Common myeloid progenitor, CD34-positive (primary cell): ENCODE measurements around the gene CDHR1.

Source experiments
- CTCF ChIA-PET: fragments of 350-600 bp; sonication (Branson Sonifier 250); formaldehyde crosslinking; loops from one replicate; lab custom pipeline; 2021; ENCODE audit warnings: antibody characterized with exemption; lab: Charles Lee
- POLR2A ChIA-PET: fragments of 350-600 bp; sonication (Branson Sonifier 250); formaldehyde crosslinking; loops from one replicate; lab custom pipeline; 2021; ENCODE audit warnings: antibody characterized with exemption; lab: Charles Lee
- DNase-seq, 3 donors: peaks; one replicate each; pipeline versions ENCODE4 v3.0.0 to v3.0.0-alpha.2; 2013
- H3K27ac ChIP-seq, 2 experiments: 1 replicate in 1 of 2; 2 replicates in 1 of 2; pipeline ENCODE4 v1.7.0; 2013; ENCODE audit warnings: inconsistent platforms in 2 of 2, low read length in 2 of 2, mild to moderate bottlenecking in 2 of 2, low read depth in 1 of 2, moderate library complexity in 1 of 2; ENCODE audit not compliant: severe bottlenecking in 2 of 2, insufficient read depth in 1 of 2, poor library complexity in 1 of 2
- H3K27me3 ChIP-seq, 5 experiments: replicated peaks in 2 of 5; 1 replicate in 3 of 5; 2 replicates in 2 of 5; pipeline versions ENCODE4 v1.6.1 to v1.7.0; 2013; ENCODE audit warnings: low read length in 4 of 5, mild to moderate bottlenecking in 2 of 5, moderate library complexity in 2 of 5, inconsistent platforms in 1 of 5; ENCODE audit not compliant: insufficient read depth in 5 of 5, control insufficient read depth in 4 of 5
- H3K36me3 ChIP-seq, 4 experiments: 1 replicate in 2 of 4; 2 replicates in 2 of 4; pipeline versions ENCODE4 v1.6.1 to v1.7.0; 2013; ENCODE audit warnings: low read length in 3 of 4, control low read depth in 1 of 4, mild to moderate bottlenecking in 1 of 4; ENCODE audit not compliant: control insufficient read depth in 4 of 4, insufficient read depth in 4 of 4
- H3K4me1 ChIP-seq, 4 experiments: 1 replicate in 3 of 4; 2 replicates in 1 of 4; pipeline versions ENCODE4 v1.6.1 to v1.7.1; 2013; ENCODE audit warnings: low read length in 3 of 4, mild to moderate bottlenecking in 3 of 4, control low read depth in 1 of 4, inconsistent platforms in 1 of 4, moderate library complexity in 1 of 4; ENCODE audit not compliant: control insufficient read depth in 4 of 4, insufficient read depth in 4 of 4; ENCODE audit errors: control extremely low read depth in 1 of 4
- H3K4me3 ChIP-seq, 7 experiments: 1 replicate in 4 of 7; 2 replicates in 3 of 7; pipeline versions ENCODE4 v1.5.1 to v1.7.0; 2013; ENCODE audit warnings: mild to moderate bottlenecking in 7 of 7, low read length in 6 of 7, moderate library complexity in 6 of 7, inconsistent platforms in 2 of 7, low read depth in 2 of 7, control low read depth in 1 of 7; ENCODE audit not compliant: insufficient read depth in 4 of 7, control insufficient read depth in 1 of 7; ENCODE audit errors: extremely low read depth in 1 of 7
- H3K9me3 ChIP-seq, 5 experiments: 1 replicate in 4 of 5; 2 replicates in 1 of 5; pipeline versions ENCODE4 v1.6.1 to v1.7.1; 2013; ENCODE audit warnings: low read length in 4 of 5, mild to moderate bottlenecking in 2 of 5, inconsistent platforms in 1 of 5, low read depth in 1 of 5, moderate library complexity in 1 of 5; ENCODE audit not compliant: control insufficient read depth in 4 of 5, insufficient read depth in 2 of 5; ENCODE audit errors: control extremely low read depth in 1 of 5
- WGBS: methylation state at CpG from one replicate; pipeline ENCODE4 v1.1.5; 2013; ENCODE audit not compliant: insufficient coverage; 5-methylcytosine and 5-hydroxymethylcytosine counted together

CDHR1 gene

DNA sequence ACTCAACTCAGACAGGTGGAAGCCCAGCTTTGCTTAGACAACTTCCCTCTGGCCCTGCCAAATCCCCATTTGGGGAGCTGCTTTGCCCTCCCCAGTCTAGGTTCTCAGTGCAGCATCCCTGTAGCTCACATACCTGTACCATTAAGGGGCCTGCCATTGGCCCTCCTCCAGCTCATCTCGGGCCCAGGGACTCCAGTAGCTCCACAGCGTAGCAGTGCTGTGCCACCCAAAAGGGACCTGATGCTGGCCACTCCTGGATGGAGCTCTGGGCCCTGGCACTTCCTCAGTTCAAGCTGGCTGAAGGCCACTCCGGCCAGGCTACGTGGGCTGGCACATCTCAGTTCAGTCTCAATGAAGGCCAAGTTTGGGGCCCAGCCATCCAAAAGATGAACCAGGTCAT, 39.6 kb downstream of the CDHR1 start:
- H3K4me1 ChIP-seq, result no peaks in the 10 kb centered on the region
- no peak overlapping the region for H3K4me3 ChIP-seq
- no peaks in the 10 kb centered on the region for H3K36me3 ChIP-seq
- no peak overlapping the region for H3K27ac ChIP-seq
- peaks cover 0 to 19% (median 10%) of the 10 kb centered on the region in 5 experiments for H3K27me3 ChIP-seq
- peaks cover 0 to 2% (median 0%) of the 10 kb centered on the region in 5 experiments for H3K9me3 ChIP-seq
- no peak for DNase-seq
- 95% methylated on average over 3 of the region's 4 CpGs for WGBS
- POLR2A ChIA-PET, result no interaction called here
- CTCF ChIA-PET, result interaction anchor here (0.6 to 0.7 kb wide), 2 partner anchors 19 to 166 kb away, joined by 3 read pairs; no protein-coding TSS in a partner anchor

DNA sequence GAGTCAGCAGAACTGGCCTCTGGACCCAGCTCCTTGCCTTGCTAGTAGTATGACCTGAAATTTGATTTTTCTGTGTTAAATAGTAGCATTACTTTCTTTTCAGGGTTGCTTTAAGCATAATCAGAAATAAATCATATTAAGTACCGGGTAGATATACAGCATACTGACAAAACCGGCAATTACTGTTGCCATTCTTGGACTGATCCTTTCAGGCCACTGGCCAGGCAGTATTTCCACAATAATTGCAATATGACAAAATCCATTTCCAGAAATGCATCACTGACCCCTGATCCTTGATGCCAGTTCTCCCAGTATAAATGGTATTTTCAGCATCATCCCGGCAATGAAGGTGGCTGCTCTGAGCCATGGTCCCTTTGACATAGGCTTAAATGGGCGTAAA, 40.1 kb downstream of the CDHR1 start:
- H3K4me1 ChIP-seq, result no peaks in the 10 kb centered on the region
- no peaks in the 10 kb centered on the region for H3K36me3 ChIP-seq
- WGBS, result 92% methylated on average over 2 of the region's 4 CpGs
- ChIA-PET CTCF (no interaction called here), POLR2A (no interaction called here)
- H3K4me3 ChIP-seq, result no peak overlapping the region
- DNase-seq, result no peak
- H3K27me3 ChIP-seq, result peaks cover 0 to 22% (median 10%) of the 10 kb centered on the region in 5 experiments
- peaks cover 0 to 2% (median 0%) of the 10 kb centered on the region in 5 experiments for H3K9me3 ChIP-seq
- no peak overlapping the region for H3K27ac ChIP-seq

DNA sequence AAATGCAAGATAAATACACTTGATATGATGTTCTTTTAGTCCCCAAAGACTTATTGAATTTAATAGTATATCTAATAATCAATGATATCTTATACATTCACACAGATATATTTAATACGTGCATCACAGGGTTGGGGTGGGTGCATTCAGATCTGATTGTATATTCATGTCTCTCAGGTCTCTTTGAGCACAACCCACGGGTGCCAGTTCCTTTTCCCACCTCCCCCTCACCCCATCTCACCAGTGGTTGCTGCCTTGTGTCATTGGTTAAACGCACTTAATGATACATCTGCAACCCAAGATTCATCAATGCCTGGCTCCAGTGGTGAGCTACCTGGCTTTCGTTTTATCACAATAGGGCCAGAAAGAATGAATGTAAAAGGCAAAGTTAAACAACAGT, 40.8 kb downstream of the CDHR1 start:
- WGBS, result 83% methylated on average over 3 of the region's 4 CpGs
- H3K27ac ChIP-seq, result no peak overlapping the region
- H3K4me1 ChIP-seq, result no peaks in the 10 kb centered on the region
- no peak for DNase-seq
- H3K27me3 ChIP-seq, result peaks cover 0 to 22% (median 10%) of the 10 kb centered on the region in 5 experiments
- no peaks in the 10 kb centered on the region for H3K36me3 ChIP-seq
- ChIA-PET POLR2A (no interaction called here), CTCF (no interaction called here)
- peaks cover 0 to 2% (median 0%) of the 10 kb centered on the region in 5 experiments for H3K9me3 ChIP-seq
- no peak overlapping the region for H3K4me3 ChIP-seq

DNA sequence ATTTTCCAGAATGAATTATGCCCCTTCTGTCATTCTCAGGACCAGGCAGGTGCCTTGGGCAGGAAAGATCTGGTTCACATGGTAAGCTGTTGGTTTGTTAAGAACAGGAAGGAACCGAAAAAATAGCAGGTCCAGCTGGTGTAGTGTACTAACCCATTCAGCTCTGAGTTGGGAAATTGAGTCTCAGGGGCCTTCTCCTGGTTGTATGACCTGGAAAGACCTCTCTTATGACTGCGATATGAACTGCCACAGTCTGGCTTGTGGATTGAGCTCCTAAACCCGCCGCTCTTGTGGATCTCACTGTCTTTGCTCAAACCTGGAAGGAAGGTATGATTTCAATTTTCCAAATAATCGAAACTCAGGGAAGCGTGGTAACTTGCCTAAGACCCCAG, 42.5 kb downstream of the CDHR1 start:
- no peaks in the 10 kb centered on the region for H3K4me1 ChIP-seq
- no peaks in the 10 kb centered on the region for H3K36me3 ChIP-seq
- H3K9me3 ChIP-seq, result peaks cover 0 to 2% (median 0%) of the 10 kb centered on the region in 5 experiments
- H3K27ac ChIP-seq, result no peak overlapping the region
- WGBS, result 86% methylated on average over 6 of the region's 6 CpGs
- ChIA-PET POLR2A (no interaction called here), CTCF (interaction anchor here (1.0 to 1.2 kb wide), 3 partner anchors 10 to 29 kb away, joined by 3 to 5 read pairs (median 4); no protein-coding TSS in a partner anchor)
- H3K4me3 ChIP-seq, result no peak overlapping the region
- peaks cover 0 to 26% (median 5%) of the 10 kb centered on the region in 5 experiments for H3K27me3 ChIP-seq
- no peak for DNase-seq

DNA sequence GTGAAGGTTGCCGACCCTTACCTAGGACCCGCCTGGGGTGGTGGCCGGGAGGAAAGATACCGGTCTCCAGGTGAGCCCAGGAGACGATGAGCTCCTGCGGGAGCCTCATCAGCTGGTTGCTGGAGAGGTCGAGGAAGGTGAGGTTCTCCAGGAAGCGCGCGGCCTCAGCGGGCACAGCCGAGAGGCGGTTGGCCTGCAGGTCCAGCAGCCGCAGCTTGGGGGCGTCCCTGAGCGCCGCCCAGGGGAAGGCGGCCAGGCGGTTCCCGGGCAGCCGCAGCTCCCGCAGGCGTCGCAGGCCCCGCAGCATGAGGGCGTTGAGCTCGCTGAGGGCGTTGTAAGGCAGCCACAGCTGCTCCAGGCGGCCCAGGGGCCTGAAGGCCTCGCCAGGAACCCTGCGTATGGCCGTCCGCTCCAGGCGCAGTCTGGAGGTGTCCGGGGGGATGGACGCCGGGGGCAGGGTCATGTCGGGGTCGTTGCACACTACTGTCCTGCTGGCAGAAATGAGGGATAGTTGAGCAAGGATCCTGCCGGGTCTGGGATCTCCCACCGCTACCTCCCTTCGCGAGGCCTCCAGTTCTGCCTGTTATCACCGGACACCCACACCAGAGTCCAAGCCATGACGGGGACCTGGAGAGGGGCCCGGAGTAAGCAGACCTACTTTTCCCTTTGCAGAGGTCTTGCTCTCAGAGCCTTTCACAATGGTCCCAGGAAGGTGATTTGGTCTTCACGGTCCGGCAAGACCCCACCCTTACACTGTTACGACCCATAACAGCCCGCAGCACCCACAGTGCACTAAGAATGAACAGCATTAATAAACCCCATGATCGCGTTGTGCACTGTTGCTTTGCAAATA, 43.1 kb downstream of the CDHR1 start:
- H3K27me3 ChIP-seq, result peaks cover 0 to 26% (median 5%) of the 10 kb centered on the region in 5 experiments
- ChIA-PET CTCF (interaction anchor here (1.0 to 1.2 kb wide), 2 partner anchors 11 to 24 kb away, joined by 4 to 5 read pairs; no protein-coding TSS in a partner anchor), POLR2A (no interaction called here)
- no peak overlapping the region for H3K4me3 ChIP-seq
- H3K4me1 ChIP-seq, result no peaks in the 10 kb centered on the region
- H3K27ac ChIP-seq, result no peak overlapping the region
- no peaks in the 10 kb centered on the region for H3K36me3 ChIP-seq
- no peak for DNase-seq
- peaks cover 0 to 2% (median 0%) of the 10 kb centered on the region in 5 experiments for H3K9me3 ChIP-seq
- 57% methylated on average over 49 of the region's 52 CpGs for WGBS

DNA sequence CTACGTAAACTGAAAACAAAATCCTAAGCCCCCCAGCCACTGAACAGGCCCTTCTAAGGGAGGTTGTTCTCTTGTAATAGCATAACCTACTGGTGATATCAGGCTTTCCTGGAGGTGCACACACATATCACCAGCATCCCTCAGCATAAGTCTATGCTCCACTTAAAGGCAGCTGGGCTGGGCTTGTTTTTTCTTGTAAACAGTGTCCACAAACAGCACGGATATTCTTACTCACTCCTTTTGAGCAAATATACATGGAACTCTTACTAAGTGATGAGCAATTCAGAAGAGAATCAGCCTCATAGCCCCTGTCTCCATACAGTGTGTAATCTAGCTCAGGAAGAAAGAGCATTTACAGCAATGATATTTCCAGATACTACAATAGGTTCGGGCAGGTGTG, 44.6 kb downstream of the CDHR1 start:
- DNase-seq, result no peak
- 100% methylated on average over 1 of the region's 3 CpGs for WGBS
- Histone ChIP-seq H3K36me3 (no peaks in the 10 kb centered on the region), H3K4me1 (no peaks in the 10 kb centered on the region), H3K9me3 (peaks cover 0 to 2% (median 0%) of the 10 kb centered on the region in 5 experiments), H3K27me3 (peaks cover 0 to 26% (median 8%) of the 10 kb centered on the region in 5 experiments), H3K4me3 (no peak overlapping the region), H3K27ac (no peak overlapping the region)
- ChIA-PET POLR2A (no interaction called here), CTCF (no interaction called here)
